Prostate gland (tissue), 2 donors: Measurements from ENCODE around the gene POPDC3.

Source experiments
- CTCF ChIP-seq, 4 experiments: fragments of 200-600 bp in 2 of 4; fragments of 450-650 bp in 2 of 4; sonication (generic) in 2 of 4; IDR thresholded peaks; 1 replicate in 3 of 4; 2 replicates in 1 of 4; pipeline ENCODE4 v1.5.1; 2016 to 2019; ENCODE audit warnings: antibody characterized with exemption in 4 of 4, mild to moderate bottlenecking in 2 of 4, moderate library complexity in 2 of 4
- POLR2AphosphoS5 ChIP-seq: sonication (generic); formaldehyde crosslinking; IDR thresholded peaks from one replicate; pipeline ENCODE4 v1.6.1; 2017; ENCODE audit warnings: antibody characterized with exemption

- TF ChIP-seq CTCF (IDR thresholded peaks at IDR 0.05) = no peak
- TF ChIP-seq POLR2AphosphoS5 = no peak
Observed at GRCh38 chr6:105209950-105210706, 30.3 kb upstream of the POPDC3 start.
